ENCODE results near the gene CPLANE2.
A peak's percentile ranks its signal among the peaks of the same experiment; 100 is the strongest.
"Not testable (repeated sequence)": the region's sequence is repeated elsewhere in the genome, so short reads cannot be mapped to it uniquely, and the experiment has no call there.

The CPLANE2 gene

DNA sequence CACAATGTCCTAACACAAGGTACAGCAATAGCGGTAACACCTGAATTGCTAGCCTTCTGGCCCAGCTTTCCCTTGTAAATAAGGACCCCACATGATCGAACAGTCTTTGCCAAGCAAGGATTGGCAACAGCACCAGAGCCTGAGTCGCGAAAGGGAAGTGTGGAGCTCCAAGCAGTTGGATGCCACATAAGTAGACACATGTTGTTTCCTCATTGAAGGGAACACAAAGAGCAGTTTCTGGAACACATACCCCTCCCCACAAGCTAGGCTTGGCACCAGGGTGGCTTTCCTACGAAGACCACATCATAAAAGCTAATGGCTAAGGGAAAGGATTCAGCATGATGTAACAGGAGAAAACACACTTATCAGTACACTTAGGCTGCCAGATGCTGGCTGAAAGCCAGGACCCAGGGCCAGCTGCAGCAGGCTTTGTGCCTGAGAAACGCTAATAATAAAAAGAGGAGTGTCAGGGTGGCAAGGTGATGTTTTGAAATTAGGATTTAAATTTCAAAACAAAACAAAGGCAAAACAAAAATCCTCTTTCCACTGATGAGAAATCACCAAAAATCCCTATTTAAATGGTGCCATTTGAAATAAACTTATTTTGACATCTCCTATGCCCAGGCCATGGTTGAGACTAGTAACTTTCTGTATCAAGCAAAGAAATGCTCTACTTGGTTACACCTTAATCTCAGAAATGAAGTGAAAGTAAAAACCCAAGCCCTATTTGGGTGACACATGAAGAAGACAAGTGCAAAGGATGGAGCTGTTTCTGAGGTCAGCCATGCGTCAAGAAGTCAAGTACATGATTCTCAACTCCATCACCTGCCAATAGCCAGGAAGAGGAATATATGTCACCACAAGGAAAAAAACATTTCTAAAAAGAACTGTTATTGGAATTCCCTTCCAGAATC is 11.9 kb upstream of the CPLANE2 start:
- no peak for DNase-seq (ENCODE audit: low read depth in 2 of 2)

DNA sequence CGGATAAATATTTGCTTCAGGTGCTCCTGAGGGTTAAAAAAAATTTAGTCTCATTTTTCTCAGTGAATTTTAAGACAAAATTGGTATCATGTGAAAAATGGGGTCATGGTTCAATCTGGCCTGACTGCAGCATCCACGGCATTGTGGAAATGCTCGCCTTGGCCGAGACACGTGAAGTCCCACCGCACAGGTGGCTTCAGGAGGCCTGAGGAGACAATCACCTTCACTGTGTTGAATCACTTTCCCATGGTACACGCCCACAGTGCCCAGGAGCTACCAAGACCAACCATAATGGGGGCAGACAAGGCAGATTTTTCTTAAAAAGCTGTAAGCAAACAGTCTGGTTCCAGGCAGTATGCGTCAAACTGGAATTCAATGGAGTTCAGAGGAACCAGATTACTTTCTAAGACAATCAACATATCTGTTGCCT is 11.0 kb upstream of the CPLANE2 start:
- no peak for DNase-seq (ENCODE audit: low read depth in 2 of 2)

DNA sequence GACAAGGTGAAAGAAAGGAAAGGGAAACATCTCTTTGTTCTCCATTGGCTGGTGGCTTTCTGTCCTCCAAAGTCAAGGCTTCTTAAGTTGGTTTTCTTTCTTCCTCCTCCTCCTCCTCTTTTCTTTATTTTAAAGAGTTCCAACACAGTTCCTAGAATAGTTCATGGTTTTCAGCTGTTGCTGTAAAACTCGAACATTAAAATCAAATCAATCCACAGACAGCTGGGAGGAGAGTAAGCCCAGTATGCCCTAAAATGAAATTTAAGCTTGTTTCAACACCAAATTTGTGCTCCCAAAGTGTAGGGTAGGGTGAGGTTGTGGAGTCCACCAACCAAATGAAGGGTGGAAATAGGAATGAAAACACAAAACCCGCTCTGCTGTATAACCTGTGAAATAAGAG is 10.5 kb upstream of the CPLANE2 start:
- DNase-seq (ENCODE audit: low read depth in 2 of 2) = no peak

DNA sequence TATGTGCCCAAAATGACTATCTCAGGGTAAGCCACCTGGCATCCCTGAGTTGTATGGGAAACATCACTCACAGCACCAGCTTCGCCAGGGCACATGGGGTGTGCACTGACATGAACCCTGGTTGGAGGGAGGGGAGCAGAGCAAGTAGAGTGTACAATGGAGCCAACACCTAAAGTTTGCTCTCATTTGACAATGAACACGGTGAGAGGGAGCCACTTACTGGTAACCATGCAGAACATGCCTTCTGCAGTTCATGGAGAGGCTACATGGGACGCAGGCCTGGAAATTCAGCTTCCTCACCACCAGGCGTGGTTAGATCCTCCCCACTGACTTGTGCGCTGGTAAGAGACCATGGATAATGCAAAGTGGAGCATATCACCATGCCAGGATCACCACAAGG is 10.0 kb upstream of the CPLANE2 start:
- no peak for DNase-seq (ENCODE audit: low read depth in 2 of 2)

DNA sequence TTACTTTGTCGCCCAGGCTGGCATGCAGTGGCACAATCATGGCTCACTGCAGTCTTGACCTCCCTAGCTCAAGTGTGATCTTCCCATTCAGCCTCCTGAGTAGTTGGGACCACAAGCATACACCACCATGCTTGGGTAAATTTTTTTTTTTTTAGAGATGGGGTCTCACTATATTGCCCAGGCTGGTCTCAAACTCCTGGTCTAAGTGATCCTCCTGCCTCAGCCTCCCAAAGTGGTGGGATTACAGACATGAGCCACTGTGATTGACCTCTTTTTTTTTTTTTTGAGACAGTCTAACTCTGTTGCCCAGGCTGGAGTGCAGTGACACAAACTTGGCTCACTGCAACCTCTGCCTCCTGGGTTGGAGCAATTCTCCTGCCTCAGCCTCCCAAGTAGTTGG is 9.3 kb upstream of the CPLANE2 start:
- not testable (repeated sequence) for DNase-seq (ENCODE audit: low read depth in 2 of 2)

DNA sequence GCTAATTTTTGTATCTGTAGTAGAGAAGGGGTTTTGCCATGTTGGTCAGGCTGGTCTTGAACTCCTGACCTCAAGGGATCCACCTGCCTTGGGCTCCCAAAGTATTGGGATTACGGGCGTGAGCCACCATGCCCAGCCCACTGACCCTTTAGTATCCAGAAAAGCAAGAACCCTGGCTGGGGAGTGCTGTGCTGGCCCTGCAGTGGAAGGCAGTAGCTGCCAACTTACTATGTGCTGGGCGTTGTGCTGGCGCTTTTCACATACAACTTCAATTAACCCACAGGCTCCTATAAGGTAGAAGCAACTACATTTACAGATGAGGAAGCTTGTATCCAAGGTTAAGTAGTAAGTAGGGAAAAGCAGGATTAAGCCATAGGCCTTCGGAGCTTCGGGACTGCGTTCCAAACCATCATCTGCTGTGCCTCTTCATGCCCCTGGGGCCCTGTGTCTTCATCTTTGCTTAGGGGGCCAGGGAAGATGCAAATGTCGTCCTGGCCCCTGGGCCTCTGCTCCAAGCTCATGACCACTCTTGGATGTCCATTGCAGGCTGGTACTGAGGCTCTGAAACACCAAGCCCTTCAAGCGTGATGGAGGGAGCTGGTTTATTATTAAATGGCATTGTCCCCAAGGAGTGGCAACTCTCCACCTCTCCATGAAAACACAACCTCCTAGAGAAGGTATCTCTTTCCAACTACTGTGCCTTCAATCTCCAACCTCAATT is 8.7 kb upstream of the CPLANE2 start:
- no peak for DNase-seq (ENCODE audit: low read depth in 2 of 2)

DNA sequence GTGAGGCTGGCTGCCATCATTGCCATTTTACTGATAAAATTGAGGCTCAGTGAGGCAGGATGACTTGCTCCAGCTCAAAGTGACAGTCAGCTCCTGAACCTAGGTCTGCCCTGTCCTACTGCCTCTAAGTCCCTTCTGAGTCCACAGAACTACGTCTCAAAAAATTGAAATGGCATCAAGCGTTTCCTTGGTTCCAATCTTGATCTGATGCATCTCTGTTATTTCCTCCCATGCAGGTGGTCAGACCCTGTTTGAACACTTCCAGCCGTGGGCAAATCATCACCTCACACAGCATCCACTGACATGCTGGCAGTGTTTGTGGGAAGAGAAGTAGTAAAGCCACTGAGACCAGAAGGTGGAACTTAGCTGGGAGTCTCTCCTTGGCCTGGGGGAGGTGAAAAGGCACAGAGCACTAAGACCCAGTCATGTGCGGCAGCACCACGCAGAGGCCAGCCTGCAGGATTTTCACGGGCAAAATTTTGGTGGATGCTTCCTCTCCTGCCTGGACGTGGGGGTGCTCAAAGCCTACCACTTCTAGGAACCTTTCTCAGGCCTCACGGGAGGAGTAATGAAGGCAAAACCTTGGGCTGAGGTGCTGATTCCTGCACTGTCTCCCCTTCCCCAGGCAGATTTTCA is 7.8 kb upstream of the CPLANE2 start:
- no peak for DNase-seq (ENCODE audit: low read depth in 2 of 2)

DNA sequence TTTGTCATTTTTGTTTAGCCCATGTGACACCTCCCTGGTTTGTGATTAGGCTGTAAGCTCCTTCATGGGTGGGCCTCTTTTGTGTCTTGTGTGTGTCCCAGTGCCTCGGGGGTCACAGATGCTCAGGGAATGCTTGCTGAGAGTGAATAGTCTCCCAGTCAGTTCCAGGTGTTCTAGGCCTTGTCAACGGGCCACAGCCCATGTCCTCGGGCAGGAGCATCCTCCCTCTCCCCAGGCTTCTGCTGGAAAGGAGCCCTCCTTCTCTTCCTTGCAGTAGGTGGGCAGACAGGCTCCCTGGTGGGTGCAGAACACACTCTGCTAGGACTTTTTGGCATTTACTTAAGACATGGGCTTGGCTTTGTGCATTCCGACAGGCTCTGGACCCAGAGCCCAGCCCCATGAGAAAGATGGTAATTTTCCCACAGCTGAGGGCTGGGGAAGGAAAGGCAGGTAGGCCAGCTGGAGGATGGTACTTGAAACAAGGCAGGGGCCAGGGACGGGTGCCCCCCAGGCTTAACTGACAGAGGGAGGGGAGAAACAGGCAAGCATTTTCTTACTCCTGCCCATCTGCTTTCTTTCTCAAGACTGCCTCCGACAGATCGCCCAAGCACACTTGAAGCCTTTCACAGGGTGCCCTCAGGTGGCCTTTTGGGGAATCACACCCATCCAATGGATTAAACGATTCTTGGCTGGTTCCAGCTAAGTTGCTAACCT is 7.1 kb upstream of the CPLANE2 start:
- DNase-seq (ENCODE audit: low read depth in 2 of 2) = peak; percentile 58 to 69

DNA sequence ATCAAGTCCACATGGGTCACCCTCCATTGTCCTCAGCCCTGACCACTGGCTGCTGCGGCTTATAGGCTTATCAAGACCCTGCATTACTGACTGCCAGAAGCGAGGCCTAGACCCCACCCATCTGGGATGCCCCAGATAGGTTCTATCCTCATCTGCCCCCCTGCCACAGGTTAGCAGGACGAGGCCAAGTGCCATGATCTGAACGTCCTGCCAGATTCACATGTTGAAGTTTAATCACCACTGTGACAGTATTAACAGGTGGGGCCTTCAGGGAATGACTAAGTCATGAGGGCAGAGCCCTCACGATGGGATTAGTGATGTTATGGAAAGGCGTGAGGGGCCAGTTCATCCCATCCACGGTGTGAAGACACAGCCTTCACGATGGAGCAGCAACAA is 6.2 kb upstream of the CPLANE2 start:
- no peak for DNase-seq (ENCODE audit: low read depth in 2 of 2)

DNA sequence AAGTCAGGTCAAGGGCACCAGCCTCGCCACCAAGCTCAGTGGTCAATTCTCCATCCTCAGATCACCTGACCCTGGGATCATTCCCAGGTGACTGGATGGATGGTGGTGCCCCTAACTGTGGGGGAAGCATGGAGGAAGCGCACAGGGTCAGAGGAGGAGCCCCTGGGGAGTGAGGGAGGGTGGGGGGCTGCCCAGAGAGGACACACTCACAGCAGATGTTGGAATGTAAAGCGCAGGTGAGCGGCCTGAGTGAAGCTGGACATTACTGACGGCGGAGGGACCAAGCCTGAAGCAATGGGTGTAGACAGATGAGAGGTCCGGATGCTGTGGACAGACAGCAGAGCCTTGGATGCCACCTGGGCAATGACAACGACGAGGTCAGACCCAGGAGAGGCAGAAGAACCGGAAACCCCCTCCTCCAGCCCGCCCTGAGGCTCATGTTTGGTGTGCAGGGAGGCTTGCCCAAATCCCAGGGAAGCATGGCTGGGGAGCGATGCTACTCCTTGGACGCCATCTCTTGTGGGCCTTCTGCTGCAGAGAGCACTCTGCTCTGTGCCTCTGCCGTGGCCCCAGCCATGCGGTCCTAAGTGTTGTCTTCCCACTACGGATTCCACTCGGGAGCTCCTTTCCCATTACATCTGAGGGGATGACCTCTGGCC is 5.7 kb upstream of the CPLANE2 start:
- DNase-seq (ENCODE audit: low read depth in 2 of 2) = no peak

DNA sequence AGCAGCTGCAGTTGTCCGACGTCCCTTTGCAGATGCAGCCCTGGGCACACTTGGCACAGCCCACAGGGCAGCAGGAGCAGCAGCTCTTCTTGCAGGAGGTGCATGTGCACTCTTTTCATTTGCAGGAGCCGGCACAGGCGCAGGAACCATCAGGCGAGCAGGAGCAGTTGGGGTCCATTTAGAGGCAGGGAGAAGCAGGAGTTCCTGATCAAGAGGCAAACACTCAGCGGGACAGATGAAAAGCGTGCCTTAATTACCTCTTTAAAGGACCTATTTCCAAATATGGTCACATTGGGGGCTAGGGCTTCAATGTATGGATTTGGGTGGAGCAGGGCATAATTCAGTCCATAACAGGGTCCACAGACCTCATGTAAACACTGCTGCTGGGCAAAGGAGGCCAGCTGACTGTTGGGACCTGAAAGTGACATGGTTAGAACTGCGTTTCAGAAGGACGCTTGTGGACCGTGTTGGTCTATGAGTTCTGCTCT is 4.3 kb upstream of the CPLANE2 start:
- DNase-seq (ENCODE audit: low read depth in 2 of 2) = no peak

DNA sequence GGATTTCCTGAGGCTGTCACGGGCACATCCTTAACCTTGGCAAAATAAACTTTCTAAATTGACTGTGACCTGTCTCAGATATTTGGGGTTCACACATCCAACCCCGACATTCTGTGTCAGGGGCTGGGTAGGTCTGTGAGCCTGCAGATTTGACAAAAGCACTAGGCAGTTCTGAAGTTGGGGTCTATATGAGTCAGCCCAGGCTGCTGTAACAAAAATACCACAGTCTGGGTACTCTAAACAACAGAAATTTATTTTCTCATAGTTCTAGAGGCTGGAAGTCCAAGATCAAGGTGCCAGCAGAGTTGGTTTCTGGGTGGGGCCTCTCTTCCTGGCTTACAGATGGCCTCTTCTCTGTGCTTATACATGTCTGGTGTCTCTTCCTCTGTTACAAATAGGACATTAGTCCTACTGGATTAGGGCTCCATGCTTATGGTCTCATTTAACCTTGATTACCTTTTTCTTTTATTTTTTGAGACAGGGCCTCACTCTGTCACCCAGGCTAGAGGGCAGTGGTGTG is 3.0 kb upstream of the CPLANE2 start:
- no peak for DNase-seq (ENCODE audit: low read depth in 2 of 2)

DNA sequence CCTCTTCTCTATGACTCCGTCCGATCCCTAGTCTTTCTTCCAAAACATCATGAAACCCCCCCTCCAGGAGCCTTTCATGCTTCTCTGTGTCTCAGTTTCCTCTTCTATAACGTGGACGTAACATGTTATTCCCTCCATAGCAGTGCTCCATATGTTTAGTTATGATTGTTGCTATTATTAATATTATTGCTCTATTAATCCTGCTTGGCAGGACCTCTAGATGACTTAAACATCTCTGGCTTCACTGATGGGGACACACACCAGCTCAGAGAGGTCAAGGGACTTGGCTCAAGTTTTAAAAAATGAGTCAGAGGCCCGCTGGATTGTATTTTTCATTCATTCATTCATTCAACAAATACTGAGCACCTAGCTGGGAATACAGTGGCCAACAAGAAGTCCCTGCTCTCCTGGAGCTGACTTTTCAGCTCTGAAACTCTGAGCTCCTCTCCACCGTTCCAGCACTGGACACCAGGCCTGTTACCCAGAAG is 404 bp upstream of the CPLANE2 start:
- DNase-seq (ENCODE audit: low read depth in 2 of 2) = no peak

DNA sequence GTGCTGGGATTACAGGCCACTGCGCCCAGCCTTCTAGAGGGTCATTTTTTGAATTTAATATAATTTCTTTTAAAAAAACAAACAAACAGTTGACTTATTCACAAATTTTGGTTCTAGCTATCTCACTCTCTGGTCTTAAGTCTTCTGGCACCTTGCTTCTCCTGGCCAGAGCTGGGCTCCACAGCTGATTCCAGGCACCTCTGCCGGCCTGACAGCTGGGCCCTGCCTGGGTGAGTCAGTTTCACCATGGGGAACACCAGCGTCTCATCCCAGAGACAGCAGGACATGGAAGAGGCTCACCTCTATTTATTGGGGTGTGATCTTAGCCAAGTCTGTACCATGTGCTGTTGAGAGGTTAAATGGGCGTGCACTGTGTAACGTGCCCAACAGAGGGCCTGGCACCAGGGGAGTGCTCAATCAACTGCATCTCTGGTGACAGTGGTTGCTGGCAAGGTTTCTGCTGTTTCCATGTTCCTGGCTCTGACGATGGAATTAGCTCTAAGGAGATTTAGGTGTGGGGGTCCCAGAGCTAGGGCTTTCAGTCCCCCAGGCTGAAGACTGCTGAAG is 956 bp downstream of the CPLANE2 start:
- DNase-seq (ENCODE audit: low read depth in 2 of 2) = peak; percentile 16 to 27

DNA sequence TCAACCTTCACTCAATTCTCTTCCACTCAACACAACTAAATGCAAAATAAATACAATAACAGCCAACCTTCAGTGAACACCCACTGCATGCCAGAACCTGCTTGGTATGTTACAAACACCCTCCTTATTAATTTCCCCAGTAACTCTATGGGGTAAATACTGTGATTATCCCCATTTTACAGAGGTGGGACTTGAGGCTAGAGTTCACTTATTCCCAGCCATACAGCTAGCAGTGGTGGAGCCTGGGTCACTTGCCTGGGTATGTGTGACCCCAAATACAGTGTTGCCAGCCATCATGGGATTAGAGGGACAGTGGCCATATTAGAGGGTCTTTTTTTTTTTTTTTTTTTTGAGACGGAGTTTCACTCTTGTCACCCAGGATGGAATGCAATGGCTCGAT is 1.6 kb downstream of the CPLANE2 start:
- DNase-seq (ENCODE audit: low read depth in 2 of 2) = no peak

DNA sequence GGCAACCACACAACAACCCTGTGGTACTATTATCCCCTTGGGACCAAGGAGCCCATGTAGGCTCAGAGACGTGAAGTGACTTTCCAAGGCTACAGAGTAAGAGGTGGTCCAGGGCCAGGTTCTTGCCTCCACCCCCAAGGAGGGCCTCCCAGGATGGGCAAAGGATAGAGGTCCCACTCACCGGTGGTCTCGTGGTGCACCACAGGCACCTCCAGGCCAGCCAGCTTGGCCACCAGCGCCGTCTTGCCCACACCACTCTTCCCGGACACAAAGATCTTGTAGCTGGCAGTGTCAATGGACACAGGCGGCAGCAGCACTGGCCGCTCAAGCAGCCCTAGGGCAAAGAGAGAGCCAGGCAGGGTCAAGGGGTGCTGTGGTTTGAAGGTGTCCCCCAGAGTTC is 3.6 kb downstream of the CPLANE2 start:
- DNase-seq (ENCODE audit: low read depth in 2 of 2) = no peak

DNA sequence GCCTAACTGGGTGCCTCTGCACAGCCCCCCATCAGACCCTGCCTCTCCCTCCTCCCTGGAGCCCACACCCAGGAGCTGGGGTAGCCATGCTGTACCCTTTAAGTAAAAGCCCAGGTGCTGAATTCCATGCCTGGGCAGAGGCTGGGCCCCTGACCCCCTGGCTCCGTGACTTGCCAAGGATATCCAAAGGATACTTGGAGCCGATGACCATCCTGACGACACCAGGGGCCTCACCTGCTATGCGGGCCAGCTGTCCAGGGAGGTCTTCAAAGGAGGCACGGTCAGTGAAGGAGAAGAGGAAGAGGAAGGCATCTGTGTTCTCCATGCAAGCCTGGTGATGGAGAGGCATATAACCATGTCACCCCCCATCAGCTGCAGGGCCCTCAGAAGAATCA is 4.7 kb downstream of the CPLANE2 start:
- DNase-seq (ENCODE audit: low read depth in 2 of 2) = no peak

DNA sequence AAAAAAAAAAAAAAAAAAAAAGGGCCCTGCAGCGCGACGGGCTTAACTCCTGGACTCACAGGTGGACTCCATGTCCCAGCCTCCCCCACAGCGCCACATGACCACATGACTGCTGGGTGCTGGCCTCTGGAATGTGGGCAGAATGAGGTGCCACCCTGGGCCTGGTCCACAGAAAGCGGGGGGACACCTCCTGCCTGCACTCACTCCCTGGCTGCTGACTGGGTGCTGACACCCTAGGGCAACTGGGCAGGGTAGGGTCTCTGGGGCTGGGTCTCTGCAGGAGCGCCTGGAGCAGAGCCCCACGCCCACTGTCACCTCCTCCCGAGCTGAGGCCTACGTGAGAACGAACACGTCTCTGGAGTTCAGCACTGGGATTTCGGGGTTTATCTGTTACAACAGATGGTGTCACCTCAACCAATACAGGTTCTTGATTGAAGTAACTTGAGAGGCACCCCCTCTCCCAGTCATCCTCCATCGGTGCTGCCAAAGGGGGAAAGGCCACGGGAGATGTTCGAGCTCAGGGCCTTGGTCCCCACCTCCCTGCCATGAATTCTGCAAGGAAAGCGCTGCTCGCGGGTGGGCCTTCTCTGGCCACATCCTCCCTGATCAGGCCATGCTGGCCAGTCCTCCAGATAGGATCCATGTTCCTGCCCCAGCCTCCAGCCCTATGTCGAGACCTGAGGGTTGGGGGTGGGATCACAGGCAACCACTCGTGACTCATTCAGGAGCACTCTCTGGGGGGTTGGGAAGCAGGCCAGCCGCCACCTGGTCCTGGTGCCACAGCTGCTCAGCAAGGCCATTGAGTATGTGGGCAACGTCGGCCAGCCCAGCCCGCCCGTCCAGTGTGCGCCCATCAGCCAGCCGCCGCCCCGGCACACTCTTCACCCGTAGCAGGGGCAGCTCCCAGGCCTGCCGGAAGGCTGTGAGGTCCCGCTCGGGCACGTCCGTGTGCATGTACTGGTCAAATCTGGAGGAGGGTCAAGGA is 5.4 kb downstream of the CPLANE2 start:
- no peak for DNase-seq (ENCODE audit: low read depth in 2 of 2)

DNA sequence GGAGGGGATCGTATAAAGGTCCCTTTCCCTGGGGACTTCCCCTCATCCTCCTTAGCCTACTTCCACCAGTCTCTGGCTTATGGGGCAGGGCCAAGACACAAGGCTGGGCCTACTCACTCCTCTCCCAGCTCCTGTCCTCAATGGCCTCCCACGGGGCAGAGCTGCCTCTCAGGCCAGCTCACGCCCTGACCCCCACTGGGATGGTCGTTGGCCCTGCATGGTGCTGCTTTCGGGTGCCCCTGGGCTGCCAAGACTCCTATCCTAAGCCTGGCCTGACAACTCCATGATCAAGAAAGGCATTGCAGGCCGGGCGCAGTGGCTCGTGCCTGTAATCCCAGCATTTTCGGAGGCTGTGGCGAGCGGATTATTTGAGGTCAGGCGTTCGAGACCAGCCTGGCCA is 6.2 kb downstream of the CPLANE2 start:
- no peak for DNase-seq (ENCODE audit: low read depth in 2 of 2)
